HG03039 (cell line): ENCODE results near the gene AMBRA1.

Source experiments
- ATAC-seq: cut with Tn5 transposase; IDR thresholded peaks from one replicate; pipeline ENCODE4 v1.9.1; 2021; ENCODE audit warnings: mild to moderate bottlenecking, moderate library complexity; ENCODE audit not compliant: unreplicated experiment

AMBRA1 gene

DNA sequence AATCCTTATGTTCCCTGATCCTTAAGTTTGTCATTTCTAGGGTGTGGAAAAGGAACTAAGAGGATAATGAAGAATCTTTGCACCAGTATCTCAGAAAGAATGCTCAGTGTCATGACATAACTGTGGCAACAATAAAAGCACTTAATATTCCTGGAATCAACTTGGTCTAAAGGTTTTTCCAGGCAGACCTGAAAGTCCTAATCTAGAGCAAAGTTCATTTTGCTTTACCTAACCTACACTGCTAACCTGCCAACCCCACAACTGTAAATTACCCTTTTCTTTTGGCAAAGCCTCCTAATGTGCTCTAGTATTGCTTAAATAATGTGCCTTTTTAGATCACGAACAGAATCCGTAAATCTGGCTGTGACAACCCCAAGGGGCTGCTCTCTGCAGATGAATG is 82.5 kb downstream of the AMBRA1 start:
- ATAC-seq = no peak

GRCh38 chr11:46508360-46508759 is 85.5 kb downstream of the AMBRA1 start:
- ATAC-seq = no peak

GRCh38 chr11:46506483-46506791 is 87.4 kb downstream of the AMBRA1 start:
- no peak for ATAC-seq

GRCh38 chr11:46505741-46506482 is 87.9 kb downstream of the AMBRA1 start:
- no peak for ATAC-seq

GRCh38 chr11:46504817-46505613 is 88.8 kb downstream of the AMBRA1 start:
- ATAC-seq = no peak

DNA sequence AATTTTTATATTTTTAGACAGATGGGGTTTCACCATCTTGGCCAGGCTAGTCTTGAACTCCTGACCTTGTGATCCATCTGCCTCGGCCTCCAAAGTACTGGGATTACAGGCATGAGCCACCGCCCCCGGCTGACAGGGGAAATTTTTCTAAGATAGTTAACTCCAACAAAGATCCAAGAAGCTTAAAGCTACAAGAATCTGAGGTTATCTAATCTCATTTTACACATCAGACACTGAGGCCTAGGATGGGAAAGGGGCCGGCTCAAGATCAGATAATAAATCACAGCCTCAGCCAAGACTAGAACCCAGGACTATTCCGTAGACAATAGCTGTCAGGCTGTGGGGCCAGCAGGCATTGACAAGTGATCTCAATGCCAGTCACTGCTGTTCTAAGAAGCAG is 94.0 kb downstream of the AMBRA1 start:
- no peak for ATAC-seq

DNA sequence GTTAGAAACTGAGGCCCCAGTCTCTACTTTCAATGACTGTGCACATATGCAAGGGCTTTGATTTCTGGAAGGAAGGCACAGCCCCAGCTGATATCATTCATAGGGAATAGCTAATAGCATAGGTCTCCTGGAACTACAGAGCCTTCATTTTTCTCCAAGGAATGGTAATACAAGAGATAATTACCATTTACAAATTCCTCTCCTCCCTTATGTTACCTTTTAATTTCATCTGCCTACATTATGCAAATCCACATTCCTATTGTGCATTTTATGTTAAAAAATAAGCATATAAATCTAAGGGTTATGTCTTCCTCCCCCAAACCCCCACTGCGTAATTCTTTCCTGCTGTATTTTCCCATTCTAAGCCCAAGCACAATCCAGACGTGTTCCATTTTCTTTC is 94.9 kb downstream of the AMBRA1 start:
- ATAC-seq = no peak

- ATAC-seq = no peak
Measured at GRCh38 chr11:46498179-46498578, 95.6 kb downstream of the AMBRA1 start.

DNA sequence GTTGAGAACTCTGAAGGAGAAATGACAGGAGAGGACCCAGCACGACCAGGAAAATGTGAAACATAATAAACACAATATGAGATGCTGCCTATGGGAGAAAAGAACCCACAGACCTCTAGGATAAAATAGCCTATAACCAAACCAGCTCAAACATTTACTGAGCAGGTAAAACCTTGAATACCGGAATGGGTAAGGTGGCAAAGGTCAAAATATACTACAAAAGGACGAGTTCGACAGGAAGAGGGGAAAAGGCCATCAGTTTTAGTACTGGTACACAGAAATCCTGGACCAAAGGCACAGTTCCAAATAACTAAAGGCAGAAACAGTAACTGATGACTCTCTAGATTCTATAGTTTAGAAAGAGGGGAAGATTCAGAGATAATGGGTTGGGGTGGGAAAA is 96.3 kb downstream of the AMBRA1 start:
- ATAC-seq = no peak

- no peak for ATAC-seq
Measured at GRCh38 chr11:46493791-46494190, 100.0 kb downstream of the AMBRA1 start.

GRCh38 chr11:46492532-46492931 is 101.3 kb downstream of the AMBRA1 start:
- no peak for ATAC-seq

- ATAC-seq = no peak
Measured at GRCh38 chr11:46491661-46492330, 102.0 kb downstream of the AMBRA1 start.

- ATAC-seq = no peak
Measured at GRCh38 chr11:46490666-46491065, 103.2 kb downstream of the AMBRA1 start.

GRCh38 chr11:46489656-46490560 is 103.9 kb downstream of the AMBRA1 start:
- no peak for ATAC-seq

DNA sequence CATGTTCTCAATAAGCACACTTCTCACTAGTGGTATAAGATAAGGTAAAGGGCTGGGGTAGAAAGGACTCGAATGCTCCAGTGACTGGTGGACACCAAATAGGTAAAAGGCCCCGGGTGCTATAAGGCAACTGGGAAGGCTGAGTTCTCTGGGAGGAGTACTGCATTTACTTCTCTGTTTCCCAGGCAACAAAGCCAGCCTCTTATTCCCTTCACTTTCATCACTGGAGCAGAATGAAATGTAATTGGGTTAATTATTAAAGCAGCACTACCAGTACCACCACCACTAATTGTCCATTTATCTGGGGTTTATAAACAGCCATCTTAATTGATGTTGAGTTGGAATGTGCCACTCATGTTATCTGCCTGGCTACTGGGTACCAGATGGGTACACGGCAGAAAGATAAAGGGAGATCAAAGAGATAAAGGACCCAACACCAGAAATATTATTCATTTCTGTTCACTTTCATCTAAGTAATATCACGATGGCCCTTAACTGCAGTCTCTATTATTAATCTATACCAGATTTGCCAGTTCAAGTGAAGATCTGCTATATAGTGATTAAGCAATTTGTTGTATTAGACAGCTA is 107.9 kb downstream of the AMBRA1 start:
- ATAC-seq = no peak

GRCh38 chr11:46484101-46484500 is 109.7 kb downstream of the AMBRA1 start:
- no peak for ATAC-seq

DNA sequence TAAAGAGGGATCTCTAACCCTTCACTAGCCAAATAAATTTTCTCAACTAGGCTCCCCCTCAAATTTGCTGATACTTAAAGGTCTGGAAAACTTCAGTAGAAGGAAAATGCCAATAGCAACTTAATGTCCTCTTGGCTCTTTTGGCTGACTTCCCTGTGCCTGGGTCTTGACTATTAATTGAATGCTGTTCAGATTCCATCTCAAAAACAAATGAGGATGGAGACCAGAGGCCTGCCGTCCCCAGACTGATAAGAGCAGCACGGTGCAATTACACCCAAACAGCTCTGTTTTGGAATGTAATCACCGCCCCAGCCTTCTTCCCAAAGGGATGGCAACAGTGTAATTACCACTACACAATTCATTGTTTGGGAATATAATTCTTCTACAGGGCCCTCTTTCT is 112.9 kb downstream of the AMBRA1 start:
- ATAC-seq = no peak

GRCh38 chr11:46480166-46480726 is 113.6 kb downstream of the AMBRA1 start:
- ATAC-seq = no peak

GRCh38 chr11:46479601-46480000 is 114.2 kb downstream of the AMBRA1 start:
- ATAC-seq = no peak

DNA sequence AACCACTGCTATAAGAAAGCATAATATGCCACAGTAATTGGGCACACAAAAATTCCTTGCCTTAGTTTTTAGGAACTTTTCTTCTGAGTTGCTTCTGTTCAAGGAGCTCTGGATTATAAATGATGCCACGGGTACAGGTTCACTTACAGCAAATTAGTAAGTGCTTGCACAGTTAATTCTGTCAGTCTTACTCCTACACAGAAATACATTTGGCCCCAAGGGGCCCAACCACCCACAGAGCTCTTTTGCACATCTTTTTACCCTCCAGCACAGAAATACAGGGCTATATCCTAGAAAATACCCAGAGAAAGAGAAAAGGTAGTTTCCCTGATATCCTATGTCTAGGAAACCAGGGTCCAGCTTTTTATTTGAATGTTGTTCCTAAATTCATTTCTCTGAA is 115.6 kb downstream of the AMBRA1 start:
- ATAC-seq = no peak
